ENCODE measurements around the gene NELFB. TPM values are rescaled to one million over a fixed set of nuclear protein-coding genes. Genes with fewer than 3 reads are reported as not detected.

The NELFB gene
- total RNA-seq = 54.0 and 66.1 TPM in 2 replicates

GRCh38 chr9:137254624-137255447 is at the start of gene NELFB:
Gene NELFB (plus strand): TSS chr9:137255327.

GRCh38 chr9:137222190-137223077 is 32.7 kb upstream of the NELFB start, which contains the start of gene RNF208:
Gene RNF208 (minus strand): TSS chr9:137222240. CDS start chr9:137221212, 1,028 bp downstream.

GRCh38 chr9:137224830-137225694 is 30.1 kb upstream of the NELFB start, which contains the start of gene CYSRT1:
Gene CYSRT1 (plus strand): TSS chr9:137225174. CDS start chr9:137225622, 448 bp downstream.

GRCh38 chr9:137227054-137227852 is 27.9 kb upstream of the NELFB start, which contains the start of gene RNF224:
Gene RNF224 (plus strand): TSS chr9:137227502. CDS start chr9:137228336, 834 bp downstream.

GRCh38 chr9:137230705-137231371 is 24.3 kb upstream of the NELFB start, which contains the start of gene SLC34A3:
Gene SLC34A3 (plus strand): TSS chr9:137230901. CDS start chr9:137231703, 802 bp downstream.

GRCh38 chr9:137240841-137241489 is 14.2 kb upstream of the NELFB start, which contains the start of gene TUBB4B:
Gene TUBB4B (plus strand): TSS chr9:137241287. CDS start chr9:137241361, 74 bp downstream.

GRCh38 chr9:137251194-137251461 is 4.0 kb upstream of the NELFB start, which contains the start of gene STPG3:
Gene STPG3 (plus strand): TSS chr9:137251286. CDS start chr9:137251287, 1 bp downstream.

GRCh38 chr9:137277329-137278041 is 22.4 kb downstream of the NELFB start, which contains the start of gene TOR4A:
Gene TOR4A (plus strand): TSS chr9:137277726. CDS start chr9:137278690, 964 bp downstream.

GRCh38 chr9:137302118-137302448 is 47.0 kb downstream of the NELFB start, which contains the start of gene NRARP:
Gene NRARP (minus strand): TSS chr9:137302271. CDS start chr9:137301928, 343 bp downstream.

Other genes with a start within 250 kb of the NELFB start
- 4.1 and 48.2 TPM in 2 replicates for gene ABCA2, start 227.1 kb upstream of the NELFB start, total RNA-seq
- gene FUT7, start 223.2 kb upstream of the NELFB start, total RNA-seq = not detected in 2 replicates
- 3.8 and 16.7 TPM in 2 replicates for gene NPDC1, start 209.2 kb upstream of the NELFB start, total RNA-seq
- gene ENTPD2, start 201.3 kb upstream of the NELFB start, total RNA-seq = 1.8 and 3.1 TPM in 2 replicates
- gene SAPCD2, start 184.8 kb upstream of the NELFB start, total RNA-seq = 0.85 and 2.1 TPM in 2 replicates
- 4.8 and 6.3 TPM in 2 replicates for gene UAP1L1, start 177.8 kb upstream of the NELFB start, total RNA-seq
- gene MAN1B1, start 168.3 kb upstream of the NELFB start, total RNA-seq = 62.5 and 67.1 TPM in 2 replicates
- gene DPP7, start 140.6 kb upstream of the NELFB start, total RNA-seq = 62.2 and 81.7 TPM in 2 replicates
- gene GRIN1, start 116.2 kb upstream of the NELFB start, total RNA-seq = 0.57 and 1.0 TPM in 2 replicates
- gene LRRC26, start 85.3 kb upstream of the NELFB start, total RNA-seq = 2.1 TPM in 1 of 2 replicates, not detected in the other
- gene TMEM210, start 83.3 kb upstream of the NELFB start, total RNA-seq = not detected in 2 replicates
- gene ANAPC2, start 66.8 kb upstream of the NELFB start, total RNA-seq = 17.4 and 24.1 TPM in 2 replicates
- 46.5 and 57.4 TPM in 2 replicates for gene SSNA1, start 66.7 kb upstream of the NELFB start, total RNA-seq
- 3.6 and 4.8 TPM in 2 replicates for gene TPRN, start 54.6 kb upstream of the NELFB start, total RNA-seq
- 33.0 and 38.3 TPM in 2 replicates for gene TMEM203, start 49.7 kb upstream of the NELFB start, total RNA-seq
- gene NDOR1, start 49.6 kb upstream of the NELFB start, total RNA-seq = 5.8 and 7.3 TPM in 2 replicates
- 0.34 and 0.78 TPM in 2 replicates for gene RNF208, start 33.1 kb upstream of the NELFB start, total RNA-seq
- gene CYSRT1, start 30.2 kb upstream of the NELFB start, total RNA-seq = 1.6 and 3.8 TPM in 2 replicates
- under 0.01 and 0.28 TPM in 2 replicates for gene RNF224, start 27.8 kb upstream of the NELFB start, total RNA-seq
- under 0.01 TPM in 1 of 2 replicates, not detected in the other for gene SLC34A3, start 24.4 kb upstream of the NELFB start, total RNA-seq
- 97.1 and 124 TPM in 2 replicates for gene TUBB4B, start 14.0 kb upstream of the NELFB start, total RNA-seq
- not detected in 2 replicates for gene STPG3, start 4.0 kb upstream of the NELFB start, total RNA-seq
- gene TOR4A, start 22.4 kb downstream of the NELFB start, total RNA-seq = 14.7 and 34.9 TPM in 2 replicates
- 6.2 and 23.3 TPM in 2 replicates for gene NRARP, start 46.9 kb downstream of the NELFB start, total RNA-seq
- 6.5 and 10.6 TPM in 2 replicates for gene EXD3, start 167.8 kb downstream of the NELFB start, total RNA-seq
- gene NOXA1, start 168.1 kb downstream of the NELFB start, total RNA-seq = 0.68 and 3.3 TPM in 2 replicates
- gene ENTPD8, start 186.0 kb downstream of the NELFB start, total RNA-seq = 0.36 TPM in 1 of 2 replicates, not detected in the other
- gene NSMF, start 204.0 kb downstream of the NELFB start, total RNA-seq = 18.8 and 30.0 TPM in 2 replicates

Measured in nasal cavity respiratory epithelium epithelial cell of viscerocranial mucosa (primary cell).